ENCODE measurements around the gene C11orf65. TPM values are rescaled to one million over a fixed set of nuclear protein-coding genes. Genes with fewer than 3 reads are reported as not detected.

Gene C11orf65
- total and polyA plus RNA-seq, 2 donors (not counting 1 experiment from before 2014, with no cell fraction given): 0.25 to 1.4 TPM

DNA sequence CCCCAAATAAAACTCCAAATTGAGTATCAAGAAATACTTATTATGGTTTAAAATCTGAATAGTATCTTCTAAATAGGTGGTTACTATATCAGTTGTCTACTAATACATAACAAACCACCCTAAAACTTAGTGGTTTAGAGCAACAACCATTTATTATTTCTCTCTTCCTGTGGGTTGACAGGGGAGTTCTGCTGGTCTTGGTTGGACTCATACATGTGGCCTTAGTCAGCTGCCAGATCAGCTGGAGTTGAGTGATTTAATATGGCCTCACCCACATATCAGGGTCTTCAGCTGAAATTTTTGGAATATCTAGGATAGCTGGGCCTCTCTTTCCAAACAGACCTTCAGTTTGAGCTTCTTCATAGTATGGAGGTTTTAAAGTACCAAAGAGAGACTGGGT is 34.5 kb downstream of the C11orf65 start:
- Mint-ChIP-seq H3K9me3 (ENCODE audit: insufficient read depth) (peaks cover 2% of the 10 kb centered on the region), H3K4me1 (no peaks in the 10 kb centered on the region), H3K27me3 (peaks cover 3% of the 10 kb centered on the region), H3K27ac (no peak overlapping the region), H3K4me3 (no peak overlapping the region)
- H3K27me3 ChIP-seq (replicated peaks in 1 of 4; ENCODE audit: control extremely low read depth in 1 of 4, control insufficient read depth in 3 of 4, insufficient read depth in 4 of 4, low read length in 3 of 4): peaks cover 0 to 2% (median 0%) of the 10 kb centered on the region in 4 experiments
- no peak for ATAC-seq (ENCODE audit: low read depth)
- POLR2A ChIA-PET: no interaction called here
- H3K9me3 ChIP-seq (ENCODE audit: control extremely low read depth in 1 of 3, control insufficient read depth in 2 of 3, insufficient read depth in 1 of 3, low read length in 2 of 3): peaks cover 0 to 3% (median 0%) of the 10 kb centered on the region in 3 donors
- no peak overlapping the region for H3K4me3 ChIP-seq (ENCODE audit: control extremely low read depth in 1 of 5, extremely low read depth in 1 of 5, insufficient read depth in 1 of 5, low read depth in 2 of 5, low read length in 4 of 5)
- intact Hi-C loops (cut with micrococcal nuclease): no loop called here
- no peak overlapping the region for H3K27ac ChIP-seq (ENCODE audit: low read length in 2 of 2)
- CTCF ChIA-PET: no interaction called here
- TF ChIP-seq EZH2 (IDR thresholded peaks at IDR 0.05; ENCODE audit: borderline replicate concordance, insufficient read depth, low read depth, low read length, poor library complexity, severe bottlenecking): no peak
- TF ChIP-seq, protein P1, sequence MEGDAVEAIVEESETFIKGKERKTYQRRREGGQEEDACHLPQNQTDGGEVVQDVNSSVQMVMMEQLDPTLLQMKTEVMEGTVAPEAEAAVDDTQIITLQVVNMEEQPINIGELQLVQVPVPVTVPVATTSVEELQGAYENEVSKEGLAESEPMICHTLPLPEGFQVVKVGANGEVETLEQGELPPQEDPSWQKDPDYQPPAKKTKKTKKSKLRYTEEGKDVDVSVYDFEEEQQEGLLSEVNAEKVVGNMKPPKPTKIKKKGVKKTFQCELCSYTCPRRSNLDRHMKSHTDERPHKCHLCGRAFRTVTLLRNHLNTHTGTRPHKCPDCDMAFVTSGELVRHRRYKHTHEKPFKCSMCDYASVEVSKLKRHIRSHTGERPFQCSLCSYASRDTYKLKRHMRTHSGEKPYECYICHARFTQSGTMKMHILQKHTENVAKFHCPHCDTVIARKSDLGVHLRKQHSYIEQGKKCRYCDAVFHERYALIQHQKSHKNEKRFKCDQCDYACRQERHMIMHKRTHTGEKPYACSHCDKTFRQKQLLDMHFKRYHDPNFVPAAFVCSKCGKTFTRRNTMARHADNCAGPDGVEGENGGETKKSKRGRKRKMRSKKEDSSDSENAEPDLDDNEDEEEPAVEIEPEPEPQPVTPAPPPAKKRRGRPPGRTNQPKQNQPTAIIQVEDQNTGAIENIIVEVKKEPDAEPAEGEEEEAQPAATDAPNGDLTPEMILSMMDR (IDR thresholded peaks at IDR 0.05): no peak
- H2AFZ ChIP-seq (ENCODE audit: insufficient read depth, low read depth, low read length, poor library complexity, severe bottlenecking): no peak overlapping the region
- no peaks in the 10 kb centered on the region for H3K79me2 ChIP-seq (ENCODE audit: control insufficient read depth, insufficient read depth, low read length)
- H4K20me1 ChIP-seq (ENCODE audit: control insufficient read depth, insufficient read depth, low read length, poor library complexity, severe bottlenecking): no peaks in the 10 kb centered on the region
- no peak for DNase-seq
- H3K36me3 ChIP-seq (replicated peaks in 1 of 2; ENCODE audit: control extremely low read depth in 1 of 2, control insufficient read depth in 1 of 2, extremely low read depth in 1 of 2, insufficient read depth in 2 of 2, low read length in 1 of 2): no peaks in the 10 kb centered on the region
- H3K9ac ChIP-seq (ENCODE audit: low read length): no peak overlapping the region
- no peak overlapping the region for H3K4me2 ChIP-seq (replicated peaks; ENCODE audit: low read depth, low read length, poor library complexity, severe bottlenecking)
- H3K4me1 ChIP-seq (ENCODE audit: control insufficient read depth in 2 of 2, insufficient read depth in 2 of 2, low read length in 2 of 2): no peaks in the 10 kb centered on the region

DNA sequence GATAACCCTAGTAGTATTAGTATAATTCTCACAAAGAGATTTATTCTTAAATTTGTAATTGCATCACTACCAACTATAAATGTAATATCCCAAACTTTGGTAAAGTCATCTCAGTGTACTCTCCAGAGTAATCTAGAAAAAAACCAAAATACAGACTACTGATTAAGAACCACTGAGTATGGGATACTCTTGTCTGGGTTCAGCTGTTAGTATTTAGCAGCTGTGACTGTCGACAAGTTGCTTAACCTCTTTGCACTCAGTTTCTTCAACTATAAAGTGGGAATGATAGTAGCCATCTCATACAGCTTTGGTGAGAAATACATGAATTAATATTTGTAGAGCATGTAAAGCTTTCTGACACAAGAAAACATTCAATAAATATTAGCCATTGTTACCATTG is 35.3 kb downstream of the C11orf65 start:
- H3K4me1 ChIP-seq (ENCODE audit: control insufficient read depth in 2 of 2, insufficient read depth in 2 of 2, low read length in 2 of 2): no peaks in the 10 kb centered on the region
- H3K4me2 ChIP-seq (replicated peaks; ENCODE audit: low read depth, low read length, poor library complexity, severe bottlenecking): no peak overlapping the region
- ChIA-PET CTCF (no interaction called here), POLR2A (no interaction called here)
- DNase-seq: no peak
- WGBS (ENCODE audit: insufficient coverage): no CpG with 5 or more reads among the region's 1 CpG
- intact Hi-C loops (cut with micrococcal nuclease): no loop called here
- ATAC-seq (ENCODE audit: low read depth): no peak
- no peaks in the 10 kb centered on the region for H3K79me2 ChIP-seq (ENCODE audit: control insufficient read depth, insufficient read depth, low read length)
- no peak overlapping the region for H3K27ac Mint-ChIP-seq
- H3K9me3 Mint-ChIP-seq (ENCODE audit: insufficient read depth): peaks cover 2% of the 10 kb centered on the region
- peaks cover 3% of the 10 kb centered on the region for H3K27me3 Mint-ChIP-seq
- H4K20me1 ChIP-seq (ENCODE audit: control insufficient read depth, insufficient read depth, low read length, poor library complexity, severe bottlenecking): no peaks in the 10 kb centered on the region
- no peak overlapping the region for H3K4me3 Mint-ChIP-seq
- no peak overlapping the region for H3K27ac ChIP-seq (ENCODE audit: low read length in 2 of 2)
- no peak overlapping the region for H3K9ac ChIP-seq (ENCODE audit: low read length)
- H3K4me1 Mint-ChIP-seq: no peaks in the 10 kb centered on the region
- H3K9me3 ChIP-seq (ENCODE audit: control extremely low read depth in 1 of 3, control insufficient read depth in 2 of 3, insufficient read depth in 1 of 3, low read length in 2 of 3): peaks cover 0 to 3% (median 0%) of the 10 kb centered on the region in 3 donors
- H3K36me3 ChIP-seq (replicated peaks in 1 of 2; ENCODE audit: control extremely low read depth in 1 of 2, control insufficient read depth in 1 of 2, extremely low read depth in 1 of 2, insufficient read depth in 2 of 2, low read length in 1 of 2): no peaks in the 10 kb centered on the region
- no peak overlapping the region for H2AFZ ChIP-seq (ENCODE audit: insufficient read depth, low read depth, low read length, poor library complexity, severe bottlenecking)
- H3K4me3 ChIP-seq (ENCODE audit: control extremely low read depth in 1 of 5, extremely low read depth in 1 of 5, insufficient read depth in 1 of 5, low read depth in 2 of 5, low read length in 4 of 5): no peak overlapping the region
- TF ChIP-seq, protein P1 (IDR thresholded peaks at IDR 0.05): no peak
- no peak for TF ChIP-seq EZH2 (IDR thresholded peaks at IDR 0.05; ENCODE audit: borderline replicate concordance, insufficient read depth, low read depth, low read length, poor library complexity, severe bottlenecking)
- peaks cover 0 to 2% (median 0%) of the 10 kb centered on the region in 4 experiments for H3K27me3 ChIP-seq (replicated peaks in 1 of 4; ENCODE audit: control extremely low read depth in 1 of 4, control insufficient read depth in 3 of 4, insufficient read depth in 4 of 4, low read length in 3 of 4)
